Gastrocnemius medialis (tissue), 4 donors: ENCODE results near the gene VSIR.

Experiments used
- POLR2A ChIP-seq, 2 donors: fragments of 450-650 bp; IDR thresholded peaks; one replicate each; pipeline ENCODE4 v1.6.1; 2017; ENCODE audit warnings: antibody characterized with exemption in 2 of 2, mild to moderate bottlenecking in 2 of 2, moderate library complexity in 2 of 2
- TF ChIP-seq, protein P1 (sequence below), 5 experiments: fragments of 450-650 bp in 3 of 5; fragments of 200-600 bp in 2 of 5; sonication (generic) in 2 of 5; IDR thresholded peaks in 4 of 5; conservative IDR thresholded peaks in 1 of 5; 1 replicate in 4 of 5; 2 replicates in 1 of 5; pipeline ENCODE4 v1.5.1; 2016 to 2019; ENCODE audit warnings: antibody characterized with exemption in 5 of 5, mild to moderate bottlenecking in 3 of 5, moderate library complexity in 3 of 5

DNA sequence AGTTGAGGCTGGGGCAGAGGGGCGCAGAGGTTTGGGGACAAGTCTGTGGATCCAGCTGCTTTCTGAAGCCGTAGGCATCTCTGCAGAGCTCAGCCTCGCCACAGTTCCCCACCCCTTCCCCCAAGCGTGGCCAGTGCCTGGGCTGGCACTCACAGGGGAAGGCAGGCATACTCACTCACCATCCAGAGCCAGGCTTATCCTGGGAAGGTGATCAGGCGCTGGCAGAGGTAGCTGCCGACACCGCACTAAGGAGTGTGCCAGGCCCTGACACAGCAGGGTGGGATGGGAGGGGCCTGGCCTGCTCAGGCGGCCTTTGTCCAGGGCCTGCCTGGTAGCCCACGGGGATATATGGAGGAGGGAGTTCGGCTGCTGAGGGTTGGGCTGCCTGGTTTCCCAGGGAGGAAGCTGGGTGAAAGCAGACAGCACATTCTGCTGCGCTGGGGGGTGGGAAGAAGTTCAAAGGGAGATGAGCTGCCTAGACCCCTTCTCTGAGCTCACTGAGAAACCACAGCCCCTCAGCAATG, 15.9 kb downstream of the VSIR start:
- TF ChIP-seq, protein P1, sequence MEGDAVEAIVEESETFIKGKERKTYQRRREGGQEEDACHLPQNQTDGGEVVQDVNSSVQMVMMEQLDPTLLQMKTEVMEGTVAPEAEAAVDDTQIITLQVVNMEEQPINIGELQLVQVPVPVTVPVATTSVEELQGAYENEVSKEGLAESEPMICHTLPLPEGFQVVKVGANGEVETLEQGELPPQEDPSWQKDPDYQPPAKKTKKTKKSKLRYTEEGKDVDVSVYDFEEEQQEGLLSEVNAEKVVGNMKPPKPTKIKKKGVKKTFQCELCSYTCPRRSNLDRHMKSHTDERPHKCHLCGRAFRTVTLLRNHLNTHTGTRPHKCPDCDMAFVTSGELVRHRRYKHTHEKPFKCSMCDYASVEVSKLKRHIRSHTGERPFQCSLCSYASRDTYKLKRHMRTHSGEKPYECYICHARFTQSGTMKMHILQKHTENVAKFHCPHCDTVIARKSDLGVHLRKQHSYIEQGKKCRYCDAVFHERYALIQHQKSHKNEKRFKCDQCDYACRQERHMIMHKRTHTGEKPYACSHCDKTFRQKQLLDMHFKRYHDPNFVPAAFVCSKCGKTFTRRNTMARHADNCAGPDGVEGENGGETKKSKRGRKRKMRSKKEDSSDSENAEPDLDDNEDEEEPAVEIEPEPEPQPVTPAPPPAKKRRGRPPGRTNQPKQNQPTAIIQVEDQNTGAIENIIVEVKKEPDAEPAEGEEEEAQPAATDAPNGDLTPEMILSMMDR (IDR thresholded peaks at IDR 0.05 in 4 of 5, conservative IDR thresholded peaks at IDR 0.05 in 1 of 5) = no peak
- TF ChIP-seq POLR2A (IDR thresholded peaks at IDR 0.05) = no peak
